HS-5 (cell line): ENCODE measurements around the gene IRAK2.

Experiments
- DNase-seq: peaks from one replicate; pipeline ENCODE4 v3.0.0-alpha.2; 2012; ENCODE audit warnings: low read depth

Gene IRAK2

DNA sequence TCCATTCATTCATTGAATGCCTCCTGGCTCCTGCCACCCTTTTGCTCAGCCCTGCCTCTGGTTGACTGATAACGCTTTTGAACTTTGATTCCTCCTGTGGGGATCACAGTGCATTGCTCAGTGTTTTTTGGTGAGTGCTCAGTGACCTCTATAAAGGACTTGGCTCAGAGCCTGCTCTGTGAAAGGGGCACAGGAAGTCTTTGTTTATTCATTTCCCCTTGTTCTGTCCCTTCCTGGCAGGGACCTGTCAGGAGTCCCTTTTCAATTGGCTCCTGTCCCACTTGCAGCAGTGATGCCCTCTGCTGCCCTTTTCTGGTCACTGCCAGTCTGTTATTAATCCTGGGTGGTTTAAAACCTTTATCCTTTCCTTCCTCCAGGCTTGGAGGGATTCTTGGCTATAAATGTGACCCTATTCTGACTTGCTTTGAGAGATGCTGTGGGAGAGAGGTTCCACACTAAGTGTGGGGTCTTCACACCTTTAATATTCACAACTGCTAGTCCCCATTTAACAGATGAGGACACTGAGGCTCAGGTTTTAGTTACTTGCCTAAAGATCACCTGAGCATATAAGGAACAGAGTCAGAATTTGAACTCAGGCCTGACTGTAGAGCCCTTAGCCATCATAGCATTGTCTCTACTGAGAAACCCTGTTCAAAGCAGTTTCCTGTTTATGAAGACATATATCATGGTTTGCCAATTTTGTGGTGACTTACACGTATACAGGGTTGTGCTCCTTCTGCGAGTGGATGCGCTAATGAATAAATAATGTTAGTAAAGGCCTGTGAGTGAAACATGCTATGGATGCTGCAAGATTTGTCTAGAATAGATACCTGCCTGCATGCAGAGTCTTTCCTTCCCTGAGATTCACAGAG is 60.3 kb downstream of the IRAK2 start:
- DNase-seq = peak; percentile 47

DNA sequence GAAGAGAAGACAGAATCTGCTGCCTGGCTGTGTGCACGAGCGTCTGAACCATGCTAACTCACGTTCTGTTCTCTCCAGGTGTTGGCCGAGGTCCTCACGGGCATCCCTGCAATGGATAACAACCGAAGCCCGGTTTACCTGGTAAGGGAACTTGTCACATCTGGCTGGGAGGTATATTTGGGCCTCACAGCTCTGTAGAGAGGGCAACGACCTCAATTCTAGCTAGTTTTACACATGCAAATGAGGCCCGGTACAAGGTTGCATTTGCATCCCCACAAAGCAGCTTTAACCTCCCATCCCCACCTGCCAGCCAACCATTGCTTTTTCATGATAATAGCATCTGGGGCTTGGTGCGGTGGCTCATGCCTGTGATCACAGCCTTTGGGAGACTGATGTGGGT is 61.6 kb downstream of the IRAK2 start:
- DNase-seq = no peak

DNA sequence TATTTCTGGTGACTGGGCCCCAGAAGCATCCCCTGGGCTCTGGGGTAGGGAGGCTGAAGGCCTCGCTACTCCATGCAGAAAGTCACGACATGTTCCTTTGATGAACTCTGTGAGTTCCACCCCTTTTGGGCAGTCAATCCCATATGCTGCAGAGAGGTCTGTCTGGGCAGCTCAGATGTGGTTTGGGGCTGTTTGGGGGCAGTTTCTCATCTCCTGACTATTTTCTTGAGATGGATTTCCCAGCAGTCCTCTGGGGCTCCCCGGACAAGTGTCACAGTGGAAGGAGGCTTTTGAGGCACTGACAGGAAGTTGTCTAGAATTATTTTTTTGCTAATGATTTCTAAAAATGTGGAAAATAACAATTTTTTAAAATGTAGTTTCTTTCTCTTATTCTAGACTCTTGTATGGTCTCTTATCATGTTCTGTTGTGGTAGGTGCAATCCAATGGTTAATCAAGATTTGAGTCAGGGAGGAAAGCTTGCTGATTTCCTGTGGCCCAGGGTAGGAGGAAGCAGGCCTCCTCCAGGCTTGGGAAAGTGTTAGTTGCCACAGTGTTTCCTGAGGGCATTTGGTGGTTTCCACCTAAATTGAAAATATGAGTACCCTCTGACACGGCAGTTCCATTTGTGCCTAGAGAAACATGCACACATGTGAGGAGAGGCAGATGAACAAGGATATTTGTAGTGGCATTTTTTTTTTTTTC is 63.7 kb downstream of the IRAK2 start:
- DNase-seq = no peak

DNA sequence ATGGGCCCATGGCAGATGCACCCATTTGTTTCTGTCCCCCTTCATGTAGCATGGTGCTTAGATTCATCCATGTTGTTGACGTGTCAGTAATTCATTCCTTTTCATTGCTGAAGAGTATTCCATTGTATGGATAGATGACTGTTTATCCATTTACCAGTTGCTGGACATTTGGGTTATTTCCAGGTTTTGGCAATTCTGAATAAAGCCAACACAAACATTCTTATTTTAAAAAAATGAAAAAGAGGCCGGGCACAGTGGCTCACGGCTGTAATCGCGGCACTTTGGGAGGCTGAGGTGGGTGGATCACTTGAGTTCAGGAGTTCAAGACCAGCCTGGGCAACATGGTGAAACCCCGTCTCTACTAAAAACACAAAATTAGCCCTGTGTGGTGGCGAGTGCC is 64.9 kb downstream of the IRAK2 start:
- no peak for DNase-seq

DNA sequence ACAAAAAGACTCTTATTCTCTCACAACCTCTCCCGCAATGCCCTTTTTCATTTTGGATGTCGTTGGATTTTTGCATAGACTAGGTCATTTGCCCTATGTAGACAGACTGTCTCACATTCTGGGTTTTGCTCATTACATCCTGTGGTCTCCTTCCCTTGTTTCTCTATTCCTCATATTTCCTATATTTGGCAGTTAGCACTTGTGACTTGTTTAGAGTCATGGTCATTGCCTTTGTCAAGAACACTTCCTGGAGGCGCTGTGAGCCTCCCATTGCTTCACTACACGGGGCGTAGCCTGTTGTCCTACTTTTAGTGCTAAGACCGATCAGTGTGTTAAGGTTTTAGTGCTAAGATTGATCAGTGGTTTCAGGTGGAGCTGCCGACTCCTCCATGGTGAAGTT is 67.4 kb downstream of the IRAK2 start:
- no peak for DNase-seq

DNA sequence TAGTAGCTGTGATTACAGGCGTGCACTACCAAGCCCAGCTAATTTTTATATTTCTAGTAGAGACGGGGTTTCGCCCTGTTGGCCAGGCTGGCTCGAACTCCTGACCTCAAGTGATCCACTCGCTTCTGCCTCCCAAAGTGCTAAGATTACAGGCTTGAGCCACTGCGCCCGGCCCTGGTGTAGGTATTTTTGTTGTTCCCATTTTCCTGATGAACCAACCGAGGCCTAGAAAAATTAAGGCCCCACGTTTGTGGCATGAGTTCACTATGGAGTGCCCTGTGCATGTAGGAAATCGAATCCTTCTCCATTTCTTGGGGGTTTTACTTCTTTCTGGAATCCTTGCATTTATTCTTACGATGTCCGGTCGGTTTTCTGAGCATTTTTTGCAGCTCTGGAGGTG is 69.3 kb downstream of the IRAK2 start:
- DNase-seq = no peak

DNA sequence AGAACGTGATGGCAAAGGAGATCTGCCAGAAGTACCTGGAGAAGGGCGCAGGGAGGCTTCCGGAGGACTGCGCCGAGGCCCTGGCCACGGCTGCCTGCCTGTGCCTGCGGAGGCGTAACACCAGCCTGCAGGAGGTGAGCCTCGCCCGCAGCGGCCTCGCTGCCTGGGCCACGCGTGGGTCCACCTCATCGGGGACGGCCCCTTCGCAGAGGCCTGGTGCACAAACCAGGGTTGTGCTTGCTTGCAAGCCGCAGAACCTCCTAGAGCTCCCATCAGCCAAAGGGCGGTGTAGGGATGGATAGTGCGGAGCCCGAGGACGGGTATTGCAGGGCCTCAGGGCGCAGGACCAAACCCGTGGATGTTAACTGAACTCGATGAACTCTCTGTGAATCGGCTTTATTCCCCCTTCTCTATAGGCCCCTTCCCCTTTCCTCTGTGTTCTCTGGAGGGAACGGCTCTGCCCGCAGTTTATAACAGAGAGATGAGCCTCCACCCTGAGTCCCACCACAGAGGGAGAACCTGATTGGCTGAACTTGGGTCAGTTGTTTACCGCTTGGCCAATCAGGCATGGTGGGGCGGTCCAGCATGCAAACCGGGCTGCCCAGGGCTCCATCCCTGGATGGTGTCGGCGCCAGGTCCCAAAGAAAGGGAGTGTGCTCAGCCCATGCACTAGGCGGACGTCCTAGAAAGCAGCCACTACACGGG is 70.0 kb downstream of the IRAK2 start:
- DNase-seq = no peak

DNA sequence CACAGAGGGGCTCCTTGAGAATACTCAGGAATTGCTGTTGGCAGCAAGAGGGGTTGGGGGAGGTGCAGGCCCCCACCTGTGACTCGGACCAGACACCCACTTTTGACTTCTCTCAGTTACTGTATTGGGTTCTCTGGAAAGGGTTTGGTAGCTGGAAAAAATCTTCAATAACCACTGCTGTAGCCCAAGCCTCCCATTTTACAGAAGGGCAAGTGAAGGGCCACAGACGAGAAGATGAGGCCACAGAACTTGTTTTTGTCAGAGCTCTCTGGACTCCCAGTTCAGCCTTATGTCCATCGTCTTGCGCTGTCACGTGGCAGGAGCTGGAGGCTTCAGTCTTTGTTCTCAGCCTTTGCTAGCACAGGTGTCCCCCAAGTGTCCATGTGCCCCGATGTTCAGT is 70.8 kb downstream of the IRAK2 start:
- DNase-seq = no peak

DNA sequence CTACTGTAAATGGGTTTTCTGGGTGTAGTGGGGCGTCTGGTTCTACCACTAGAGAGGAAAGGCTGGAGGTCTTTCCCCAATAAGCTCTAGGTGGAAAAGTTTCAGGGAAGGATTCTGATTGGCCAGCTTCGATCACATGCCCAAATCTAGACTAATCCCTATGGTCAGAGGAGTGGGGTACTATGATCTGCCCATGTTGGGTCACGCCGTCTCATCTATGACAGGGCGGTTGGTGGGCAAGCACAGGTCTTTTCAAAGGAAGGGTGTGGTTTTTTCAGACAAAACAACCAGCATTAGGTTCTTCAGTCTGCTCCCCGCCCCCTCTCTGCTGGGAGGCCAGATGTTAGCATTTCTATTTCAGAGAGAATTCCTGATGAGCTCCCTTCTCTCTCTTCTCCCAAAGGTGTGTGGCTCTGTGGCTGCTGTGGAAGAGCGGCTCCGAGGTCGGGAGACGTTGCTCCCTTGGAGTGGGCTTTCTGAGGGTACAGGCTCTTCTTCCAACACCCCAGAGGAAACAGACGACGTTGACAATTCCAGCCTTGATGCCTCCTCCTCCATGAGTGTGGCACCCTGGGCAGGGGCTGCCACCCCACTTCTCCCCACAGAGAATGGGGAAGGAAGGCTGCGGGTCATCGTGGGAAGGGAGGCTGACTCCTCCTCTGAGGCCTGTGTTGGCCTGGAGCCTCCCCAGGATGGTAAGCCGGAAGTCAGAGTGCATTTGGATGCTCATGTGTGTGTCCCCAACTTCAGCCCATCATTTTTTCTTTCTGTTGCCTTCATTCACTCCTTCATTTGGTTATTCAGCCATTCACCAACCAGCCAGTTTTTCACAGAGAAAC is 73.8 kb downstream of the IRAK2 start:
- DNase-seq = no peak

DNA sequence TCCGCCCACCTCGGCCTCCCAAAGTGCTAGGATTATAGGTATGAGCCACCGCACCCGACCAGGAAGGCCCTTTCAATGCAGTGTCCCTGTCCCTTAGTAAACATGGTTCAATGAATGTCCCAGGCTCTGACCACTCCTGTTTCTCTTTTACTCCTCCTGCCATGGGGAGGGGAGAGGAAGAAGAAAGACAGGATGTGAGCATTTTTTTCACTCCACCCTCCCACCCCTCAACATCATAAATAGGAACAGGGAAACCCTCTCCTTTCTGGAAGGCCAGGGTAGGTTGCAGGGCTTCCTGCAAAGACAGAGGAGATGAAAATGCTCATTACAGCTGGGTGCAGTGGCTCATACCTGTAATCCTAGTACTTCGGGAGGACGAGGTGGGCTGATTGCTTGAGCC is 76.1 kb downstream of the IRAK2 start:
- no peak for DNase-seq

DNA sequence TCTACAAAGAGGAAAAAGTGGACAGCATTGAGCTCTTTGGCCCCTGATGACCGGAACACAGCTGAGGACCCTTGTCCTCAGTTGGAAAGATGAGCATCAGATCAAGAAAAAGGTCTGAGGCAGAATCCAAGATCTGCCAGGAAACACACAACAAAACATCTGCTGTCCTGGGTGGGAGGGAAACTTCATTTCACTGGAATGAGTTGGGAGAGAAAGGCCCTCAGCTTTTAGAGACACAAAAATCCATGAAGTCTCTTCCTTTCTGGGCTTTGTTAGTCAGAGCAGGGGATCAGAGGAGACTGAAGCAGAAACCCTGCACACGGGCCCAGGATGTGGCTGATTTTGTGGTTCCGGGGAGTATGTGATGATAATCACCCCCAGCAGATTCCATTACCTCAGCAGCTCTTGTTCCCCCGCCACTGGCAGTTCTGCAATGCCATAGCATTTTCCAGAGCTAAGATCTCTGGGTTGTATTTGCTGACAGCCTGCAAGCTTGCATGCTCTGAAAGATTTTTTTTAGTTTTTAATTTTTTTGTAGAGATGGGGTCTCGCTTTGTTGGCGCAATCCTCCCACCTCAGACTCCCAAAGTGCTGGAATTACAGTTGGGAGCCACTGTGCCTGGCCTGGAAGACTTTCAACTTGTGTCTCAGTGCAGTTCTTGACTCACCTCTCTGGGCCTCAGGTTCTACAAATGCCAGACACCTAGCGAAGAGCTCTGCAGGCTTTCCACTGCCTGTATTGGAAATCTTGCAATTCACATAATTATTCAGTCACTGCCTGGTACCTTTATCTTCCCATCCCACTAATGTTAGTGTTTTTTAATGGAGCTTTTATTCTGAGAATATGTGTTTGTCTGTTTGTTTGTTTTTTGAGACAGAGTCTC is 77.7 kb downstream of the IRAK2 start:
- DNase-seq = no peak

DNA sequence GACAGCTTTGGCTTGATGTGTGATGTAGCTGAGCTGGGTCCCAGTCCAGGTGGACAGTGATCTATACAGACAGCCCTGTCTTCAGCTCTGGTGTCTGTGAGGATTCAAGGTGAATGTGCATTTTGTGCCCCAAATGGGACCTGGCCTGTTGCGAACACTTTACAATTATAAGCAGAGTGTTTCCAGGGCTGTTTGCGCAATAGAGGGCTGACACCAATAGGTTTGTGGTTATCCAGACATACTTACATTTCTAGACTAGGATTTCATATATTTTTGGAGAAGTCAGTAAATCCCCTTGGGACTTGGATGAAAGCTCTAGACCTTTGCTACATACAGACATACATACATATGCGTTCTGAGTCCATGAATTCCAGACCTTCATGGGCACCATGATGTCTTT is 79.3 kb downstream of the IRAK2 start:
- DNase-seq = no peak

DNA sequence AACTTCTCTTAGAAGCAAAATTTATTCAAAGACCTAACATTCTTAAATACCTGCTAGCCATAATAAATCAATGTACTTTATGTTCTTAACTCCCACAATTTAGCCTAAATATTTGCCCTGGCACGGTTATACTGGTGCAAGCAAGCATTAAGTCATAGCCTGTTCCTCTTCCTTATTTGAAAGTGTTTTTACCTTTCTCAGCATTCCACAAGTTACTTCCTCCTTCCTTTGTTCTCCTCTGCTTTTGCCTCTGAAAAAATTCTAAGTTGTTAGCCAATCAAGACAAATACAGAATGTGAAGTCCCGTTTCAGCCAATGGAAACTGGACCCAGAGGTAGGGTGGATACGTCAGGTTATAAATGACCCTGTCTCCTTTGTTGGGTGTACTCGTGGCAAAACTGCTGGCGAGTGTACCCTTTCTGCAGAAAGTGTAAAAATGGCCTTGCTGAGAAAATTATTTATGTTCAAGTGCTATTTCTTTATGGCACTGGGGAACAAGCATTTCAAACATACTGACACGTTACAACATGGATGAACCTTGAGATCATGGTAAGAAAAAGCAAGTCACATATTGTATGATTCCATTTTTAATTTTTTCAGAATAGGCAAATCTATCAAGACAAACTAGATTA is 80.5 kb downstream of the IRAK2 start:
- DNase-seq = no peak

DNA sequence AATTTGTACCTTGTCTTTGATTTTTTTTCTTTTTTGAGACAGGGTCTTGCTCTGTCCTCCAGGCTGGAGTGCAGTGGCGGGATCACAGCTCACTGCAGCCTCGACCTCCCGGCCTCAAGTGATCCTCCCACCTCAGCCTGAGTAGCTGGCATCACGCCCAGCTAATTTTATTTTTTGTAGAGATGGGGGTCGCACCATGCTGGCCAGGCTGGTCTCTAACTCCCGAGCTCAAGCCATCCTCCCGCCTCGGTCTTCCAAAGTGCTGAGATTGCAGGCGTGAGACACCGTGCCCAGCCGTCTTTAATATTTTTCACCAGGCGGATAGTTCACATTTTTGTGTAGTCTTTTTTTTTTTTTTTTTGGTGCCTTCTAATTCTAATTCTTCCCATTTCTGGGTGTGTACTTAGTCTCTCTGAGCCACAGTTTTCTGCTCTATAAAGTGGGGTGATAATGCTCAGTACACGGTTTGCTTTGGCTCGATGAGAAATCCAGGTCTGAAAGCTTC is 83.0 kb downstream of the IRAK2 start:
- no peak for DNase-seq

DNA sequence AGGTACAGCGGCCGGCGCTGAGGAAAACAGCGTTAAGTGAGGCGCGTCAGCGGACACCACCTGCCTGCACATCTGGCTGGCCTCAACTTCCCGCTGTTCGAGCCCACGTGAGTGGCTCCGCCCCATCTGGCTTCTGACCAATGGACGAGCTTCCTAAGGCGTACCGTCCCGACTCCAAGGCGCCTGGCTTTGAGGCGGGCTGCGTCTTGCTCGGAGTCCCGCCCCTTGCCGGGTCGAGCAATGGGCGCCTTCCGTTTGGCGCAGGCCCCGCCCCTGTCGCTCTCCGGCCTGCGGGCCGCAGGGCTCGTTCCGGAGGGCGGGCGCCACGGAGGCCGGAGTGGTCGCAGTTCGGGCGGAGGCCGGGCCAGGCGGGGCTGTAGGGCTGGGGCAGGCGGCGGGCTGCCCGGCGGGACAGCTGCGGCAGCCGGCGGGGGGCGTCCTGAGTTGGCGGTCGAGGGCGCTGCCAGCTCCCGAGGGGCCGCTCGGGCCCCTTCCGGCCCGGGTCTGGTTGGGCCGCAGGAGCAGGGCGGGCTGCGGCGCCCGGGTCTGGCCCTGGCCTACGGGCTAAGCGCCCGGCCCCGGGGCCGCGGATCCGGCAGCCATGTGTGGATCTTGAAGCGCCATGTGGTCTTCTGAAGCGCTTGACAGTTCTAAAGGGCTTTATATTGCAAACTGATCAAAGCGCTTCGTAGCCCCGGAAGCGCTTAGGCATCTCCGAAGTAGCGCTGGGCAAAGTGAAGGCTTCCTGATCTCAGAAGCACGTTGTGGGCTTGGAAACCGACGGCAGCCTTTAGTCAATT is 83.7 kb downstream of the IRAK2 start, which contains the start of gene TATDN2:
TATDN2 (plus strand) TSS at position 276 of the 800 bp plus-strand sequence. CDS start 742 bp downstream, outside the sequence.
- peak; percentile 84 for DNase-seq

DNA sequence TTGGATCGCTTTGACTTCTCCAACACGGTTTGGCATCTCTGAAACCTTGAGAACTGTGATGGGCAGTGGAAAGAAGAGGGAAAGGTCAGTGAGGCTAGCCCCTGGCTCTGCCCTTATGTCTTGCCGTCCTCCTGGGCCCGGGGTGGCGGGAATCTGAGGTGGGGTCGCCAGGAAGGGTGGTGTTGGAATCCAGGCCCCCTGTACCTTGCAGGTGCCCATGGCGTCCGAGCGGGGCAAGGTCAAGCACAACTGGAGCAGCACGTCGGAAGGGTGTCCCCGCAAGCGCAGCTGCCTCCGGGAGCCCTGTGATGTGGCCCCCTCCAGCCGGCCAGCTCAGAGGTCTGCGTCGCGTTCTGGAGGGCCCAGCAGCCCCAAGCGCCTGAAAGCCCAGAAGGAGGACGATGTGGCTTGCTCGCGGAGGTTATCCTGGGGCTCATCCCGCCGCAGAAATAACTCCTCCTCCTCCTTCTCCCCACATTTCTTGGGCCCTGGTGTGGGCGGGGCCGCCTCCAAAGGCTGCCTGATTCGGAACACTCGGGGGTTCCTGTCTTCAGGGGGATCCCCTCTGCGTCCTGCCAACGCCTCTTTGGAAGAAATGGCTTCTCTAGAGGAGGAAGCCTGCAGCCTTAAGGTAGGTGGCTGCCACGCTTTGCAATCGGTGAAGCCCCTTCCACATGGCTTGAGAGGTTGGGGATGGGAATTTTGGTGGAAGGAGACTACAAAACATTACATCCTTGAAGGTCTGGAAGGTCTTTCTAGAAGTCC is 84.4 kb downstream of the IRAK2 start:
- no peak for DNase-seq

DNA sequence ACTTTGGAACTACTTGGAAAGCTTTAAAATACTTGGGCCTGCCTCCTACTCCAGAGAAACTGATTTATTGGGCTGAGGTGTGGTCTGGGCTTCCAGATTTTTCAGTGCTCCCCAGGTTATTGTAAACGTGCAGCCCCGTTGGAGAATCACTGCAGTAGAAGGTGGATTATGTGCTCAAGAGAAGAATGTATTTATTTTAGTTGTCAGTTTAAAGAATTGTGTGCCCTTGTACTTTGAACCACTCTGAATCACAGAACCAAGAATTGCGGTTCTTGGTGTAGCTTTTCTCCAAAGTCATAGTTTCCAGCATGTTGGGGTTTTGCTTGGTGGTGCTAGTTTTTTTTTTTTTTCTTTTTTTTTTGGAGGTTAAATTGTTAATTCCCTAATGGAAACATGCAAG is 85.1 kb downstream of the IRAK2 start:
- DNase-seq = no peak

DNA sequence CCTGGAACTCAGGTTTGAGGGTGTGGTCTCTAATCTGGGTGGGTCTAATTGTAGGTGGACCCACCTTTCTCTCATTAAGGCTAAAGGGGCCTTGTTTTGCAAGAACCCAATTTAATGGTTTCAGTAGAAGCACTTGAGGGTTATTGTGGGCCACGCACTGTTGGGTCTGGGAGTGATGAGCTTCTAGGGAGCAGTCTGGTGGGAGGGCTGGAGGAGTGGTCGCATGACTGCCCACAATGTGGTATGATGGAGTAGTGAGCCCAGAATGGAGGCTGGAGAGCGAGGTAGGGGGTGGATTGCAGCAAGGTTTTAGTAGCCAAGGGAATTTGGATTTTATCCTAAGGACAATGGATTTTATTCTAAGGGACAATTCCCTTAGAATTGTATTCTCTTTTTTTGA is 86.3 kb downstream of the IRAK2 start:
- DNase-seq = no peak

DNA sequence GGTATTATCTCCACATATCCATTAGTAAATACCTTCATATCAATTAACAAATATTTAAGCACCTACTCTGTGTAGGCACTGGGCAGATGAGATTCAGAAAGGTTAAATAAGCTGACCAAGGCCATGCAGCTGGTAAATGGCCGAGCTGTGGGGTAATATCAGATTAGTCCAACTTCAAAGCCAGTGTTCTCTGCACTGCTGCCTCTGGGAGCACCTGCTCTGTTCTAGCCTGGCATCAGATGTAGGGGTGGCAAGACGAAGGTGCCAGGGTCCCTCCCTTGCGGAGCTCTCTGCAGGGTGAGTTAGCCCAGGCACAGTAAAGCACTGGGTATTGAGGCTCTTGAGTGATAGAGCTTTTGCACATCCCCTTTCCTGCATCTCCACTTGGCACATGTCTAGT is 89.0 kb downstream of the IRAK2 start:
- no peak for DNase-seq
